ENCODE measurements around the gene SLC7A1.

Gene SLC7A1

GRCh38 chr13:29524641-29525040 lies 70.8 kb downstream of the SLC7A1 start:
- Histone ChIP-seq H3K27ac (ENCODE audit: insufficient read depth, low read length, poor library complexity, severe bottlenecking) (no peak overlapping the region), H3K36me3 (ENCODE audit: control insufficient read depth, insufficient read depth, low read length) (peaks cover 61% of the 10 kb centered on the region), H3K27me3 (replicated peaks; ENCODE audit: control insufficient read depth, insufficient read depth, low read length, poor library complexity, severe bottlenecking) (no peaks in the 10 kb centered on the region), H3K4me3 (ENCODE audit: insufficient read depth, low read depth, low read length, poor library complexity, severe bottlenecking) (no peak overlapping the region), H3K9me3 (ENCODE audit: control insufficient read depth, low read length) (no peaks in the 10 kb centered on the region), H3K4me1 (ENCODE audit: control insufficient read depth, insufficient read depth, low read length, poor library complexity, severe bottlenecking) (no peaks in the 10 kb centered on the region)
- no peak for DNase-seq

GRCh38 chr13:29524176-29524575 lies 71.3 kb downstream of the SLC7A1 start:
- Histone ChIP-seq H3K27me3 (replicated peaks; ENCODE audit: control insufficient read depth, insufficient read depth, low read length, poor library complexity, severe bottlenecking) (no peaks in the 10 kb centered on the region), H3K36me3 (ENCODE audit: control insufficient read depth, insufficient read depth, low read length) (peaks cover 60% of the 10 kb centered on the region), H3K27ac (ENCODE audit: insufficient read depth, low read length, poor library complexity, severe bottlenecking) (no peak overlapping the region), H3K9me3 (ENCODE audit: control insufficient read depth, low read length) (no peaks in the 10 kb centered on the region), H3K4me3 (ENCODE audit: insufficient read depth, low read depth, low read length, poor library complexity, severe bottlenecking) (no peak overlapping the region), H3K4me1 (ENCODE audit: control insufficient read depth, insufficient read depth, low read length, poor library complexity, severe bottlenecking) (no peaks in the 10 kb centered on the region)
- DNase-seq, result no peak

- Histone ChIP-seq H3K36me3 (ENCODE audit: control insufficient read depth, insufficient read depth, low read length) (peaks cover 62% of the 10 kb centered on the region), H3K9me3 (ENCODE audit: control insufficient read depth, low read length) (no peaks in the 10 kb centered on the region), H3K27me3 (replicated peaks; ENCODE audit: control insufficient read depth, insufficient read depth, low read length, poor library complexity, severe bottlenecking) (no peaks in the 10 kb centered on the region), H3K27ac (ENCODE audit: insufficient read depth, low read length, poor library complexity, severe bottlenecking) (no peak overlapping the region), H3K4me1 (ENCODE audit: control insufficient read depth, insufficient read depth, low read length, poor library complexity, severe bottlenecking) (no peaks in the 10 kb centered on the region), H3K4me3 (ENCODE audit: insufficient read depth, low read depth, low read length, poor library complexity, severe bottlenecking) (no peak overlapping the region)
- no peak for DNase-seq
These were observed 72.1 kb downstream of the SLC7A1 start for GRCh38 chr13:29523199-29523961.

GRCh38 chr13:29522044-29522685 lies 73.3 kb downstream of the SLC7A1 start:
- Histone ChIP-seq H3K9me3 (ENCODE audit: control insufficient read depth, low read length) (no peaks in the 10 kb centered on the region), H3K27ac (ENCODE audit: insufficient read depth, low read length, poor library complexity, severe bottlenecking) (no peak overlapping the region), H3K27me3 (replicated peaks; ENCODE audit: control insufficient read depth, insufficient read depth, low read length, poor library complexity, severe bottlenecking) (no peaks in the 10 kb centered on the region), H3K36me3 (ENCODE audit: control insufficient read depth, insufficient read depth, low read length) (peaks cover 65% of the 10 kb centered on the region), H3K4me1 (ENCODE audit: control insufficient read depth, insufficient read depth, low read length, poor library complexity, severe bottlenecking) (no peaks in the 10 kb centered on the region), H3K4me3 (ENCODE audit: insufficient read depth, low read depth, low read length, poor library complexity, severe bottlenecking) (no peak overlapping the region)
- no peak for DNase-seq

- Histone ChIP-seq H3K36me3 (ENCODE audit: control insufficient read depth, insufficient read depth, low read length) (peaks cover 65% of the 10 kb centered on the region), H3K4me1 (ENCODE audit: control insufficient read depth, insufficient read depth, low read length, poor library complexity, severe bottlenecking) (no peaks in the 10 kb centered on the region), H3K4me3 (ENCODE audit: insufficient read depth, low read depth, low read length, poor library complexity, severe bottlenecking) (no peak overlapping the region), H3K27ac (ENCODE audit: insufficient read depth, low read length, poor library complexity, severe bottlenecking) (no peak overlapping the region), H3K9me3 (ENCODE audit: control insufficient read depth, low read length) (no peaks in the 10 kb centered on the region), H3K27me3 (replicated peaks; ENCODE audit: control insufficient read depth, insufficient read depth, low read length, poor library complexity, severe bottlenecking) (no peaks in the 10 kb centered on the region)
- no peak for DNase-seq
These were observed 74.2 kb downstream of the SLC7A1 start for GRCh38 chr13:29521336-29521735.

- Histone ChIP-seq H3K36me3 (ENCODE audit: control insufficient read depth, insufficient read depth, low read length) (peaks cover 71% of the 10 kb centered on the region), H3K4me3 (ENCODE audit: insufficient read depth, low read depth, low read length, poor library complexity, severe bottlenecking) (no peak overlapping the region), H3K4me1 (ENCODE audit: control insufficient read depth, insufficient read depth, low read length, poor library complexity, severe bottlenecking) (no peaks in the 10 kb centered on the region), H3K27ac (ENCODE audit: insufficient read depth, low read length, poor library complexity, severe bottlenecking) (no peak overlapping the region), H3K9me3 (ENCODE audit: control insufficient read depth, low read length) (no peaks in the 10 kb centered on the region), H3K27me3 (replicated peaks; ENCODE audit: control insufficient read depth, insufficient read depth, low read length, poor library complexity, severe bottlenecking) (no peaks in the 10 kb centered on the region)
- no peak for DNase-seq
These were observed 74.8 kb downstream of the SLC7A1 start for GRCh38 chr13:29520671-29521070.

- Histone ChIP-seq H3K9me3 (ENCODE audit: control insufficient read depth, low read length) (no peaks in the 10 kb centered on the region), H3K4me1 (ENCODE audit: control insufficient read depth, insufficient read depth, low read length, poor library complexity, severe bottlenecking) (no peaks in the 10 kb centered on the region), H3K27me3 (replicated peaks; ENCODE audit: control insufficient read depth, insufficient read depth, low read length, poor library complexity, severe bottlenecking) (no peaks in the 10 kb centered on the region), H3K27ac (ENCODE audit: insufficient read depth, low read length, poor library complexity, severe bottlenecking) (no peak overlapping the region), H3K4me3 (ENCODE audit: insufficient read depth, low read depth, low read length, poor library complexity, severe bottlenecking) (no peak overlapping the region), H3K36me3 (ENCODE audit: control insufficient read depth, insufficient read depth, low read length) (peaks cover 78% of the 10 kb centered on the region)
- DNase-seq, result no peak
These were observed 75.6 kb downstream of the SLC7A1 start for GRCh38 chr13:29519921-29520320.

GRCh38 chr13:29516880-29517279 lies 78.6 kb downstream of the SLC7A1 start:
- Histone ChIP-seq H3K27me3 (replicated peaks; ENCODE audit: control insufficient read depth, insufficient read depth, low read length, poor library complexity, severe bottlenecking) (no peaks in the 10 kb centered on the region), H3K4me3 (ENCODE audit: insufficient read depth, low read depth, low read length, poor library complexity, severe bottlenecking) (no peak overlapping the region), H3K36me3 (ENCODE audit: control insufficient read depth, insufficient read depth, low read length) (peaks cover 71% of the 10 kb centered on the region), H3K9me3 (ENCODE audit: control insufficient read depth, low read length) (no peaks in the 10 kb centered on the region), H3K27ac (ENCODE audit: insufficient read depth, low read length, poor library complexity, severe bottlenecking) (no peak overlapping the region), H3K4me1 (ENCODE audit: control insufficient read depth, insufficient read depth, low read length, poor library complexity, severe bottlenecking) (no peaks in the 10 kb centered on the region)
- no peak for DNase-seq

- peaks cover 62% of the 10 kb centered on the region for H3K36me3 ChIP-seq (ENCODE audit: control insufficient read depth, insufficient read depth, low read length)
- H3K4me1 ChIP-seq (ENCODE audit: control insufficient read depth, insufficient read depth, low read length, poor library complexity, severe bottlenecking), result no peaks in the 10 kb centered on the region
- no peaks in the 10 kb centered on the region for H3K9me3 ChIP-seq (ENCODE audit: control insufficient read depth, low read length)
- H3K27ac ChIP-seq (ENCODE audit: insufficient read depth, low read length, poor library complexity, severe bottlenecking), result no peak overlapping the region
- no peak for DNase-seq
- no peaks in the 10 kb centered on the region for H3K27me3 ChIP-seq (replicated peaks; ENCODE audit: control insufficient read depth, insufficient read depth, low read length, poor library complexity, severe bottlenecking)
- no peak overlapping the region for H3K4me3 ChIP-seq (ENCODE audit: insufficient read depth, low read depth, low read length, poor library complexity, severe bottlenecking)
These were observed 79.5 kb downstream of the SLC7A1 start for GRCh38 chr13:29516012-29516411.

GRCh38 chr13:29515372-29515771 lies 80.1 kb downstream of the SLC7A1 start:
- DNase-seq, result no peak
- H3K36me3 ChIP-seq (ENCODE audit: control insufficient read depth, insufficient read depth, low read length), result peaks cover 58% of the 10 kb centered on the region
- no peak overlapping the region for H3K4me3 ChIP-seq (ENCODE audit: insufficient read depth, low read depth, low read length, poor library complexity, severe bottlenecking)
- H3K4me1 ChIP-seq (ENCODE audit: control insufficient read depth, insufficient read depth, low read length, poor library complexity, severe bottlenecking), result no peaks in the 10 kb centered on the region
- H3K9me3 ChIP-seq (ENCODE audit: control insufficient read depth, low read length), result no peaks in the 10 kb centered on the region
- H3K27ac ChIP-seq (ENCODE audit: insufficient read depth, low read length, poor library complexity, severe bottlenecking), result no peak overlapping the region
- no peaks in the 10 kb centered on the region for H3K27me3 ChIP-seq (replicated peaks; ENCODE audit: control insufficient read depth, insufficient read depth, low read length, poor library complexity, severe bottlenecking)

Data from effector memory CD4-positive, alpha-beta T cell (primary cell).